Cardiac muscle cell (in vitro differentiated cells and primary cell): Measurements from ENCODE around the gene TMCC2. TPM values are rescaled to one million over a fixed set of nuclear protein-coding genes. Genes with fewer than 3 reads are reported as not detected.

Source experiments
- DNase-seq, 2 donors: peaks; one replicate each; pipeline versions ENCODE4 v3.0.0 to v3.0.0-alpha.2; 2010 to 2017; ENCODE audit warnings: low read depth in 1 of 2, low spot score in 1 of 2
- H3K27ac ChIP-seq: fragments of 200-600 bp; sonication (generic); 2 replicates; pipeline ENCODE4 v1.5.1; 2016
- H3K27me3 ChIP-seq: fragments of 200-600 bp; sonication (generic); 2 replicates; pipeline ENCODE4 v1.6.0; 2016; ENCODE audit warnings: control low read depth
- H3K36me3 ChIP-seq: fragments of 200-600 bp; sonication (generic); 2 replicates; pipeline ENCODE4 v1.5.1; 2016; ENCODE audit warnings: control low read depth
- H3K4me1 ChIP-seq: fragments of 200-600 bp; sonication (generic); 2 replicates; pipeline ENCODE4 v1.8.1; 2017; ENCODE audit warnings: low read depth, mild to moderate bottlenecking, mixed run types
- H3K4me3 ChIP-seq: fragments of 200-600 bp; sonication (generic); 2 replicates; pipeline ENCODE4 v1.5.1; 2016; ENCODE audit warnings: mild to moderate bottlenecking
- H3K9me3 ChIP-seq: fragments of 200-600 bp; sonication (generic); 2 replicates; pipeline ENCODE4 v1.5.1; 2017; ENCODE audit warnings: low read depth, mild to moderate bottlenecking, control low read depth
- polyA plus RNA-seq: library from polyadenylated mRNA; unstranded; fragments of >200 nt; fragmentation: Nextera tagmentation; extraction: Ambion mirVana; gene quantifications from 2 replicates; pipeline ENCODE4 v1.2.1, GENCODE V29; 2016
- total RNA-seq: library from RNA; depleted of rRNA; stranded (reverse); fragments of >200 nt; gene quantifications from 2 replicates; pipeline ENCODE4 v1.2.3, GENCODE V29; 2016
- TF ChIP-seq, protein P1 (sequence below): IDR thresholded peaks from 2 replicates; pipeline ENCODE4 v1.5.1; 2012; ENCODE audit warnings: low read depth, mild to moderate bottlenecking, low read length

The TMCC2 gene
- total and polyA plus RNA-seq, 2 experiments from 2014 or later = 6.3 to 10.9 TPM

GRCh38 chr1:205283270-205284147, 55.8 kb downstream of the TMCC2 start:
- H3K27me3 ChIP-seq = no peaks in the 10 kb centered on the region
- peaks cover 16% of the 10 kb centered on the region for H3K4me1 ChIP-seq
- peak overlapping the region; percentile 6 for H3K27ac ChIP-seq
- no peak for DNase-seq
- H3K9me3 ChIP-seq = no peaks in the 10 kb centered on the region
- TF ChIP-seq, protein P1, sequence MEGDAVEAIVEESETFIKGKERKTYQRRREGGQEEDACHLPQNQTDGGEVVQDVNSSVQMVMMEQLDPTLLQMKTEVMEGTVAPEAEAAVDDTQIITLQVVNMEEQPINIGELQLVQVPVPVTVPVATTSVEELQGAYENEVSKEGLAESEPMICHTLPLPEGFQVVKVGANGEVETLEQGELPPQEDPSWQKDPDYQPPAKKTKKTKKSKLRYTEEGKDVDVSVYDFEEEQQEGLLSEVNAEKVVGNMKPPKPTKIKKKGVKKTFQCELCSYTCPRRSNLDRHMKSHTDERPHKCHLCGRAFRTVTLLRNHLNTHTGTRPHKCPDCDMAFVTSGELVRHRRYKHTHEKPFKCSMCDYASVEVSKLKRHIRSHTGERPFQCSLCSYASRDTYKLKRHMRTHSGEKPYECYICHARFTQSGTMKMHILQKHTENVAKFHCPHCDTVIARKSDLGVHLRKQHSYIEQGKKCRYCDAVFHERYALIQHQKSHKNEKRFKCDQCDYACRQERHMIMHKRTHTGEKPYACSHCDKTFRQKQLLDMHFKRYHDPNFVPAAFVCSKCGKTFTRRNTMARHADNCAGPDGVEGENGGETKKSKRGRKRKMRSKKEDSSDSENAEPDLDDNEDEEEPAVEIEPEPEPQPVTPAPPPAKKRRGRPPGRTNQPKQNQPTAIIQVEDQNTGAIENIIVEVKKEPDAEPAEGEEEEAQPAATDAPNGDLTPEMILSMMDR = no peak
- H3K4me3 ChIP-seq = no peak overlapping the region
- no peaks in the 10 kb centered on the region for H3K36me3 ChIP-seq

DNA sequence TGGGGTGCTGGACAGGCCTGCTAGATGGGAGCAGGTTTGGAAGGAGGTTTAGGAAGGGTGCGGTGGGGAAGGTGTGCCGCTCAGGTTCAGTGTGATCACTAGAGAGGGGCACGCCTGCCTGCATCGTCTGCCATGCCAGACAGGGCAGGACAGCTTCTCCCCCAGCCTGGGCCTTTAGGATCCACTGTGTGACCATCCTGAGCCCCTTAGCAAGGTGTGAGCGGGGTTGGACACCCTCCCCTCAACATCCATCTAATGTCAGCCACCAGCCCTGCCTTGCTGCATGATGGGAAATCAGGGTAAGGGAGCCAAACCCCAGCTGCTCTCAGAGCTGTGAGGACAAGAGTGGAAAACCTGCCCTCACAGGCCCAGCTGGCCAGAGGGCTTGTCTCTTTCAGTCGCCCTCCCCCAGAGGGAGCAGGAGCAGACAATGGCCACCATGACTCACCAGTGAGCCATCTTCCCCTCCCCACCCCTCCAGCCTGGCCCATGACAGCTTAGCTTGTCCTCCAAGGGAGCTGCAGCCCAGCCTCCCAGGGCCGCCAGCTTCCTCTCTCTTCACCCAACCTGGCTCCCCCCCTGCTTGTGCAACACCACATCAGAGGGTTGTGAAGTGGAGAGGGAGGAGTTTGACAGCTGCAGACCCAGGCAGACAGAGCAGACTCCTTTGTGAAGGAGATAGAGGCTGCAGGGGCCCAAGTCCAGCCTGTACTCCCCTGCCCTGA, 56.8 kb downstream of the TMCC2 start:
- Histone ChIP-seq H3K9me3 (no peaks in the 10 kb centered on the region), H3K36me3 (no peaks in the 10 kb centered on the region), H3K4me1 (peaks cover 16% of the 10 kb centered on the region), H3K27ac (peak overlapping the region; percentile 6), H3K27me3 (no peaks in the 10 kb centered on the region), H3K4me3 (no peak overlapping the region)
- peak; percentile 70 to 98 for DNase-seq
- TF ChIP-seq, protein P1 = peak; percentile 19

DNA sequence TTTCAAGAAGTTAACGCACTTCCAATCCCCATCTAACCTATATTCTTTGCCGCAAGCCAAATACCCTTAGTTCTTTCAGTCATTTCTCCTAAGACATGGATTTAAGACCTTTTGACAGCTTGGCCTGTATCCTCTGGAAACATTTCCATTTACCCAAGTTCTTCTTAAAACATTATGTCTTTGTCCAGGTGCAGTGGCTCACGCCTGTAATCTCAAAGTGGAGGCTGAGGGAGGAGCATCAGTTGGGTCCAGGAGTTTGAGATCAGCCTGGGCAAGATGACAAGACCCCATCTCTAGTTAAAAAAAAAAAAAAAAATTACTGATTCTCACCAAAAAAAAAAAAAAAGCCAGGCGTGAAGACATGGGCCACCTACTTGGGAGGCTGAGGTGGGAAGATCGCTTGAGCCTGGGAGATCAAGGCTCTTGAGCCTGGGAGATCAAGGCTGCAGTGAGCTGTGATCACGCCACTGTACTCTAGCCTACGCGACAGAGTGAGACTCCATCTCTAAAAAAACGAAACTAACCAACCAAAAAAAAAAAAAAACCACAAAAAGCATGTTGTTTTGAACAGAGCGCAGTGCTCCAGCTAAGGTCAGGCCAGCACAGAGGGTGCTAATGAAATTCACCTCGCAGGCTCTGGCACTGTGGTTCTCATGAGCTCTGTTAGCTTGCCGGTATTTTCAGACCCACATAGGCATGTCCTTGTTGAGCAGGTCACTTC, 57.8 kb downstream of the TMCC2 start:
- Histone ChIP-seq H3K36me3 (no peaks in the 10 kb centered on the region), H3K4me3 (no peak overlapping the region), H3K9me3 (no peaks in the 10 kb centered on the region), H3K27ac (peak overlapping the region; percentile 6), H3K27me3 (no peaks in the 10 kb centered on the region), H3K4me1 (peaks cover 16% of the 10 kb centered on the region)
- TF ChIP-seq, protein P1 = no peak
- DNase-seq = peak in 1 of 2 donors; percentile 53

DNA sequence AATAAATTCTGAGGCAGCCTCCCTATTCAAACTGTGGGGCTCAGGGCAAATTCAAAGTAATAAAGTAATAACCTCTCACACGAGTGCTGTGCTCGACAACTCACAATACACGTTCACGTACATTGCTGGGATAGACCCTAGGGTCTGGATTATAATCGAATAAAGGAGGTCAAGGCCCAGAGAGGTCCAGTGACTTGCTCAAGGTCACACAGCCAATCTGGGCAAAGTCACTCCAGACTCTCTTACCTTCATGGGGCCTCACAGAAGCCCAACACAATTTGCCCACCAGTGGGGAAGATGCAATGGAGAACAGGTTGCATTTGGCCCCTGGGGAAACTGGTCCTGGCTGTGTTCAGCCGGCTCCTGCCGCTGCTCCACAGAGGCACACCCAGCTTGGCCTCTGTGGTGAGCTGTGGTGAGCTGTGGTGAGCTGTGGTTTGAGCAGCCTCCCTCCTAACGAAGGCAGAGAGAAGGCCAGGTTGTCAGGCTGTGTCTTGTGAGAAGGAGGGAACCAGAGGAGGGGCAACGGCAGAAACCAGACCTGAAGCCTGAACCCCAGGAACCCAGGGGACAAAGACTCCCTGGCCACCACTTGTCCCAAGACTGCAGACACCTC, 58.7 kb downstream of the TMCC2 start:
- TF ChIP-seq, protein P1 = no peak

DNA sequence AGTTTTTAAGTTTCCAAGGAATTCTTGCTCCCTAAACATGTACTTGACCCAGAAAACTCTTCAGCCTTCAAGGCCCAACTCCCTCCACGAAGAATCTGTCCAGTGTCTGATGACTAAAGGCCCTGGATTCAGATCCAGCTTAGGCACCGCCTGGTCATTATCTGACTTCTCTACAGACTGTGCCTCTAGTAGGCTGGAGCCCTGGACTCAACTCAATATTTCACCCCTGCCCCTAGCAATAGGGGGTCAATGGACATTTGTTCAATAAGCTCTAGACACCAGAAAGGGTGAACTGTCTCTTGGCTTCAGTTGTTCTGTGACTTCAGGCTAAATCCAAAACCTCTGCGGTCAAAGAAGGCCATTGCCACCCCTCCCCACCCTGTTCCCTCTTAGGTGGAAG, 59.3 kb downstream of the TMCC2 start:
- no peaks in the 10 kb centered on the region for H3K9me3 ChIP-seq
- no peak overlapping the region for H3K27ac ChIP-seq

More for the DNA sequence above, 58.7 kb downstream of the TMCC2 start:
- Histone ChIP-seq H3K4me3 (no peak overlapping the region), H3K27me3 (no peaks in the 10 kb centered on the region), H3K27ac (no peak overlapping the region), H3K9me3 (no peaks in the 10 kb centered on the region), H3K4me1 (peaks cover 16% of the 10 kb centered on the region), H3K36me3 (no peaks in the 10 kb centered on the region)
- peak in 1 of 2 donors; percentile 48 for DNase-seq

More for the DNA sequence above, 59.3 kb downstream of the TMCC2 start:
- TF ChIP-seq, protein P1 = no peak
- peaks cover 16% of the 10 kb centered on the region for H3K4me1 ChIP-seq
- H3K4me3 ChIP-seq = no peak overlapping the region
- DNase-seq = no peak
- H3K27me3 ChIP-seq = no peaks in the 10 kb centered on the region
- H3K36me3 ChIP-seq = no peaks in the 10 kb centered on the region
